ENCODE results near the gene DDO. TPM values are rescaled to one million over a fixed set of nuclear protein-coding genes. Genes with fewer than 3 reads are reported as not detected.
"Not testable (repeated sequence)": the region's sequence is repeated elsewhere in the genome, so short reads cannot be mapped to it uniquely, and the experiment has no call there.

The DDO gene
- total RNA-seq, 1 experiment from 2014 or later: not detected

GRCh38 chr6:110367825-110368224, 47.5 kb downstream of the DDO start:
- DNase-seq (ENCODE audit: low spot score): no peak

- DNase-seq (ENCODE audit: low spot score): no peak
Measured at GRCh38 chr6:110366975-110367374, 48.4 kb downstream of the DDO start.

- DNase-seq (ENCODE audit: low spot score): no peak
Measured at GRCh38 chr6:110366256-110366655, 49.1 kb downstream of the DDO start.

GRCh38 chr6:110364364-110365105, 50.8 kb downstream of the DDO start:
- no peak for DNase-seq (ENCODE audit: low spot score)

GRCh38 chr6:110363748-110364147, 51.6 kb downstream of the DDO start:
- no peak for DNase-seq (ENCODE audit: low spot score)

- peak; percentile 75 for DNase-seq (ENCODE audit: low spot score)
Measured at GRCh38 chr6:110360676-110361075, 54.7 kb downstream of the DDO start.

- DNase-seq (ENCODE audit: low spot score): no peak
Measured at GRCh38 chr6:110359556-110359955, 55.8 kb downstream of the DDO start.

GRCh38 chr6:110358553-110359160, 56.7 kb downstream of the DDO start:
- DNase-seq (ENCODE audit: low spot score): no peak

- DNase-seq (ENCODE audit: low spot score): no peak
Measured at GRCh38 chr6:110357664-110358552, 57.5 kb downstream of the DDO start, which contains the start of gene METTL24. METTL24 (minus strand) TSS chr6:110358349; CDS start chr6:110358272, 77 bp downstream.

- DNase-seq (ENCODE audit: low spot score): no peak
Measured at GRCh38 chr6:110357298-110357663, 58.1 kb downstream of the DDO start.

- no peak for DNase-seq (ENCODE audit: low spot score)
Measured at GRCh38 chr6:110356778-110357177, 58.6 kb downstream of the DDO start.

GRCh38 chr6:110355727-110356126, 59.6 kb downstream of the DDO start:
- DNase-seq (ENCODE audit: low spot score): no peak

- no peak for DNase-seq (ENCODE audit: low spot score)
Measured at GRCh38 chr6:110355022-110355421, 60.4 kb downstream of the DDO start.

GRCh38 chr6:110354153-110354552, 61.2 kb downstream of the DDO start:
- DNase-seq (ENCODE audit: low spot score): no peak

- DNase-seq (ENCODE audit: low spot score): no peak
Measured at GRCh38 chr6:110353457-110354001, 61.8 kb downstream of the DDO start.

- DNase-seq (ENCODE audit: low spot score): no peak
Measured at GRCh38 chr6:110352563-110353262, 62.7 kb downstream of the DDO start.

GRCh38 chr6:110351986-110352385, 63.4 kb downstream of the DDO start:
- DNase-seq (ENCODE audit: low spot score): no peak

GRCh38 chr6:110351546-110351945, 63.8 kb downstream of the DDO start:
- no peak for DNase-seq (ENCODE audit: low spot score)

GRCh38 chr6:110350593-110350992, 64.8 kb downstream of the DDO start:
- DNase-seq (ENCODE audit: low spot score): not testable (repeated sequence)

GRCh38 chr6:110348961-110349690, 66.2 kb downstream of the DDO start:
- no peak for DNase-seq (ENCODE audit: low spot score)

- DNase-seq (ENCODE audit: low spot score): no peak
Measured at GRCh38 chr6:110345025-110345424, 70.3 kb downstream of the DDO start.
